Lower lobe of right lung (tissue), 2 donors: ENCODE results near the gene SVIP. TPM values are rescaled to one million over a fixed set of nuclear protein-coding genes. Genes with fewer than 3 reads are reported as not detected.
A peak's percentile ranks its signal among the peaks of the same experiment; 100 is the strongest.

ENCODE experiments used
- ATAC-seq, 2 donors: fragments of 200-7000 bp; cut with Tn5 transposase; one replicate each; pipeline ENCODE4 v1.9.1; 2020 to 2022; ENCODE audit warnings: mild to moderate bottlenecking in 2 of 2, moderate library complexity in 2 of 2
- DNase-seq: peaks from one replicate; pipeline ENCODE4 v3.0.0-alpha.2; 2020
- H3K27ac ChIP-seq: fragments of 200-600 bp; one replicate; pipeline ENCODE4 v1.8.0; 2022
- H3K27me3 ChIP-seq: fragments of 200-600 bp; one replicate; pipeline ENCODE4 v1.8.0; 2022; ENCODE audit warnings: low read depth
- H3K36me3 ChIP-seq: fragments of 200-600 bp; one replicate; pipeline ENCODE4 v1.8.0; 2022; ENCODE audit warnings: mild to moderate bottlenecking
- H3K4me1 ChIP-seq: fragments of 200-600 bp; one replicate; pipeline ENCODE4 v1.8.0; 2022
- H3K4me3 ChIP-seq: fragments of 200-600 bp; one replicate; pipeline ENCODE4 v1.8.0; 2022; ENCODE audit warnings: mild to moderate bottlenecking
- H3K9me3 ChIP-seq: fragments of 200-600 bp; one replicate; pipeline ENCODE4 v1.8.0; 2022
- intact Hi-C: fragments of 100-400 bp; cut with DNase I; formaldehyde crosslinking; loops from one replicate; pipeline ENCODE4 v1.11.0; 2022
- total RNA-seq: library from RNA; stranded (reverse); fragmentation: NEBNext Ultra II Directional; extraction: Animal tissue kit (Norgen Biotek cat#: 25700); gene quantifications from one replicate; pipeline ENCODE4 v1.2.1, GENCODE V29; 2021
- TF ChIP-seq, protein P1 (sequence below): fragments of 200-600 bp; IDR thresholded peaks from one replicate; pipeline ENCODE4 v1.8.0; 2022; ENCODE audit warnings: antibody characterized with exemption, mild to moderate bottlenecking
- donor health status: DM: no; HTN: yes; CAD: no; lungs with severe emphysema.

Gene SVIP
- total RNA-seq, 1 donor from 2014 or later, result 27.1 TPM

DNA sequence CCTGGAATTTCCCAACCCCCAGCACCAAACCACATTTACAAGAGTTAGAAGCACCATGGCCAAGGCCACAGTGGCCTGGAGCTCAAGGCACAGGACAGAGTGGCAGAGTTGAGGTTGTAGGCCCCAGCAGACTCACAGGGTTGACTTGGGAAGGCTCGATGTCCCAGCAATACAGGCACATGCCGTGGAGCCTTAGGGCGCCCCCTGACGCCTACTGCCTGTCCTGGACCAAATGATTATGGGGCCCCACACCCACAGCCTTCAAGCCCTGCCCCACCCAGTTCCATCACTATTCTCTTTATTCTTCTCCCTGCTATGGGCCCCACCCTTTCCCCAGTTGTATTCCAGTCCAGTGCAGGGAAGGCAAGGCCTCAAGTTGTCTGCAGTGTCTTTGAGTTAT, 30.6 kb upstream of the SVIP start, which contains the start of gene CCDC179:
Gene CCDC179 (minus strand): TSS at position 234 of the 400 bp plus-strand sequence. CDS start 53 bp downstream, at position 181.
- TF ChIP-seq, protein P1, sequence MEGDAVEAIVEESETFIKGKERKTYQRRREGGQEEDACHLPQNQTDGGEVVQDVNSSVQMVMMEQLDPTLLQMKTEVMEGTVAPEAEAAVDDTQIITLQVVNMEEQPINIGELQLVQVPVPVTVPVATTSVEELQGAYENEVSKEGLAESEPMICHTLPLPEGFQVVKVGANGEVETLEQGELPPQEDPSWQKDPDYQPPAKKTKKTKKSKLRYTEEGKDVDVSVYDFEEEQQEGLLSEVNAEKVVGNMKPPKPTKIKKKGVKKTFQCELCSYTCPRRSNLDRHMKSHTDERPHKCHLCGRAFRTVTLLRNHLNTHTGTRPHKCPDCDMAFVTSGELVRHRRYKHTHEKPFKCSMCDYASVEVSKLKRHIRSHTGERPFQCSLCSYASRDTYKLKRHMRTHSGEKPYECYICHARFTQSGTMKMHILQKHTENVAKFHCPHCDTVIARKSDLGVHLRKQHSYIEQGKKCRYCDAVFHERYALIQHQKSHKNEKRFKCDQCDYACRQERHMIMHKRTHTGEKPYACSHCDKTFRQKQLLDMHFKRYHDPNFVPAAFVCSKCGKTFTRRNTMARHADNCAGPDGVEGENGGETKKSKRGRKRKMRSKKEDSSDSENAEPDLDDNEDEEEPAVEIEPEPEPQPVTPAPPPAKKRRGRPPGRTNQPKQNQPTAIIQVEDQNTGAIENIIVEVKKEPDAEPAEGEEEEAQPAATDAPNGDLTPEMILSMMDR, result no peak
- peak in 1 of 2 donors; percentile 34 for ATAC-seq
- no peaks in the 10 kb centered on the region for H3K36me3 ChIP-seq
- no peak within 1 kb of the TSS for H3K27ac ChIP-seq
- intact Hi-C loops, result no loop called here
- no peak for DNase-seq
- no peaks in the 10 kb centered on the region for H3K27me3 ChIP-seq
- no peaks in the 10 kb centered on the region for H3K4me1 ChIP-seq
- no peaks in the 10 kb centered on the region for H3K9me3 ChIP-seq
- H3K4me3 ChIP-seq, result no peak within 1 kb of the TSS

GRCh38 chr11:22859756-22860155, 30.2 kb upstream of the SVIP start:
- no peak overlapping the region for H3K27ac ChIP-seq
- no peak for ATAC-seq
- H3K27me3 ChIP-seq, result no peaks in the 10 kb centered on the region
- intact Hi-C loops, result no loop called here
- H3K4me1 ChIP-seq, result no peaks in the 10 kb centered on the region
- H3K36me3 ChIP-seq, result no peaks in the 10 kb centered on the region
- TF ChIP-seq, protein P1, result no peak
- no peak overlapping the region for H3K4me3 ChIP-seq
- no peaks in the 10 kb centered on the region for H3K9me3 ChIP-seq
- no peak for DNase-seq

DNA sequence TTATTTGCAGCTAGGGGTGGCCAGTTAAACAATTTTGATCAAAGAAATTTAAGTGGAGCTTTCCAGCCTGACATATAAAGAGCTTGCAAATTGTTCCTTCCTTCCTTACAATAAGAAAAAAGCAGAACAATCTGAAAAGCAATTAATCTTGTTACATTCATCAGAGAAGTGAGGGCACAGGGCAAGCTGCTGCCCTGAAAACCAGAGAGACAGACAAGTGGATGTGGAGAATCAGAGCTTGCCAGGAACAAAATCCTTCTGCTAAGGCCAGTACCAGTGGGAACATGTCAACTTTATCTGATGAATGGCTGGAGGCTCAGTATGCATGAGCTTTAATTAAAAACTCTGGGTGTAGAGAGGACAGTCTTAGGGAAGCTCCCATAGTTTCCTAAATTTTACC, 21.9 kb upstream of the SVIP start:
- H3K4me3 ChIP-seq, result no peak overlapping the region
- DNase-seq, result no peak
- H3K4me1 ChIP-seq, result no peaks in the 10 kb centered on the region
- H3K27me3 ChIP-seq, result no peaks in the 10 kb centered on the region
- intact Hi-C loops, result no loop called here
- TF ChIP-seq, protein P1, result no peak
- ATAC-seq, result no peak
- H3K27ac ChIP-seq, result no peak overlapping the region
- H3K36me3 ChIP-seq, result no peaks in the 10 kb centered on the region
- H3K9me3 ChIP-seq, result no peaks in the 10 kb centered on the region

- TF ChIP-seq, protein P1, result no peak
- no peak overlapping the region for H3K27ac ChIP-seq
- DNase-seq (no peak), ATAC-seq (no peak)
- no peaks in the 10 kb centered on the region for H3K27me3 ChIP-seq
- H3K4me3 ChIP-seq, result no peak overlapping the region
- H3K36me3 ChIP-seq, result no peaks in the 10 kb centered on the region
- H3K4me1 ChIP-seq, result no peaks in the 10 kb centered on the region
- intact Hi-C loops, result no loop called here
- no peaks in the 10 kb centered on the region for H3K9me3 ChIP-seq
These were observed 17.1 kb upstream of the SVIP start for GRCh38 chr11:22846726-22847125.

- TF ChIP-seq, protein P1, result no peak
- ATAC-seq (no peak), DNase-seq (no peak)
- H3K9me3 ChIP-seq, result no peaks in the 10 kb centered on the region
- intact Hi-C loops, result no loop called here
- H3K4me1 ChIP-seq, result peaks cover 9% of the 10 kb centered on the region
- no peak overlapping the region for H3K27ac ChIP-seq
- no peaks in the 10 kb centered on the region for H3K36me3 ChIP-seq
- no peak overlapping the region for H3K4me3 ChIP-seq
- H3K27me3 ChIP-seq, result no peaks in the 10 kb centered on the region
These were observed 2.9 kb upstream of the SVIP start for GRCh38 chr11:22832315-22833015.
